ENCODE results near the gene MLH1. TPM values are rescaled to one million over a fixed set of nuclear protein-coding genes. Genes with fewer than 3 reads are reported as not detected.

Gene MLH1
- total RNA-seq, 1 donor from 2014 or later: 42.9 TPM

GRCh38 chr3:37016903-37017302 is 23.6 kb downstream of the MLH1 start:
- H3K36me3 Mint-ChIP-seq (ENCODE audit: low read depth, unreplicated experiment): peaks cover 55% of the 10 kb centered on the region

GRCh38 chr3:37017683-37018082 is 24.4 kb downstream of the MLH1 start:
- peaks cover 62% of the 10 kb centered on the region for H3K36me3 Mint-ChIP-seq (ENCODE audit: low read depth, unreplicated experiment)

More at GRCh38 chr3:37016903-37017302, 23.6 kb downstream of the MLH1 start:
- Mint-ChIP-seq H3K4me1 (ENCODE audit: unreplicated experiment) (no peaks in the 10 kb centered on the region), H3K27me3 (ENCODE audit: unreplicated experiment) (peaks cover 2% of the 10 kb centered on the region), H3K4me3 (ENCODE audit: unreplicated experiment) (no peak overlapping the region), H3K9me3 (ENCODE audit: unreplicated experiment) (no peaks in the 10 kb centered on the region), H3K27ac (ENCODE audit: unreplicated experiment) (no peak overlapping the region)
- no peak for DNase-seq (ENCODE audit: low spot score)
- TF ChIP-seq, protein P1, sequence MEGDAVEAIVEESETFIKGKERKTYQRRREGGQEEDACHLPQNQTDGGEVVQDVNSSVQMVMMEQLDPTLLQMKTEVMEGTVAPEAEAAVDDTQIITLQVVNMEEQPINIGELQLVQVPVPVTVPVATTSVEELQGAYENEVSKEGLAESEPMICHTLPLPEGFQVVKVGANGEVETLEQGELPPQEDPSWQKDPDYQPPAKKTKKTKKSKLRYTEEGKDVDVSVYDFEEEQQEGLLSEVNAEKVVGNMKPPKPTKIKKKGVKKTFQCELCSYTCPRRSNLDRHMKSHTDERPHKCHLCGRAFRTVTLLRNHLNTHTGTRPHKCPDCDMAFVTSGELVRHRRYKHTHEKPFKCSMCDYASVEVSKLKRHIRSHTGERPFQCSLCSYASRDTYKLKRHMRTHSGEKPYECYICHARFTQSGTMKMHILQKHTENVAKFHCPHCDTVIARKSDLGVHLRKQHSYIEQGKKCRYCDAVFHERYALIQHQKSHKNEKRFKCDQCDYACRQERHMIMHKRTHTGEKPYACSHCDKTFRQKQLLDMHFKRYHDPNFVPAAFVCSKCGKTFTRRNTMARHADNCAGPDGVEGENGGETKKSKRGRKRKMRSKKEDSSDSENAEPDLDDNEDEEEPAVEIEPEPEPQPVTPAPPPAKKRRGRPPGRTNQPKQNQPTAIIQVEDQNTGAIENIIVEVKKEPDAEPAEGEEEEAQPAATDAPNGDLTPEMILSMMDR (IDR thresholded peaks at IDR 0.05; ENCODE audit: unreplicated experiment): no peak

DNA sequence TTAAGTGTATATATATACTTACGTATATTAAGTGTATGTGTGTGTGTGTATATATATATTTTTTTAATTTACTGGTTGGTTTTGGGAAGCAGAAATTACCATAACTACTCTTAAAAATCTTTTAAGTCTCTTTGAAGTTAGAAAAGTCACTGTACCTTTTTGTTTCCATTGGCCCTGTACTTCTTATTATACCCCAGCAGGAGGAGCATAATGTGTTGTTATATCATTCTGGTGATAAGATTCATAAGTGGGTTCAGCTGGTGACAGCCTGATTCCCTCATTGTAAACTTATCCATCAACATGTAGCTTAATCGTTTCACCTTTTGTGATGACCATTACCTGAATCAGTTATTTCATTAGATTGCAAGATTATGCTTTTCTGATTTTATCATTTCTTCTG is 30.8 kb downstream of the MLH1 start:
- H3K27ac Mint-ChIP-seq (ENCODE audit: unreplicated experiment): no peak overlapping the region
- DNase-seq (ENCODE audit: low spot score): no peak
- H3K36me3 Mint-ChIP-seq (ENCODE audit: low read depth, unreplicated experiment): peaks cover 70% of the 10 kb centered on the region
- H3K9me3 Mint-ChIP-seq (ENCODE audit: unreplicated experiment): no peaks in the 10 kb centered on the region
- no peaks in the 10 kb centered on the region for H3K27me3 Mint-ChIP-seq (ENCODE audit: unreplicated experiment)
- H3K4me1 Mint-ChIP-seq (ENCODE audit: unreplicated experiment): no peaks in the 10 kb centered on the region
- no peak overlapping the region for H3K4me3 Mint-ChIP-seq (ENCODE audit: unreplicated experiment)
- TF ChIP-seq, protein P1 (IDR thresholded peaks at IDR 0.05; ENCODE audit: unreplicated experiment): peak; percentile 50

More at GRCh38 chr3:37017683-37018082, 24.4 kb downstream of the MLH1 start:
- no peak for DNase-seq (ENCODE audit: low spot score)
- no peaks in the 10 kb centered on the region for H3K9me3 Mint-ChIP-seq (ENCODE audit: unreplicated experiment)
- peaks cover 2% of the 10 kb centered on the region for H3K27me3 Mint-ChIP-seq (ENCODE audit: unreplicated experiment)
- TF ChIP-seq, protein P1 (IDR thresholded peaks at IDR 0.05; ENCODE audit: unreplicated experiment): no peak
- no peaks in the 10 kb centered on the region for H3K4me1 Mint-ChIP-seq (ENCODE audit: unreplicated experiment)
- H3K4me3 Mint-ChIP-seq (ENCODE audit: unreplicated experiment): no peak overlapping the region
- no peak overlapping the region for H3K27ac Mint-ChIP-seq (ENCODE audit: unreplicated experiment)

- Mint-ChIP-seq H3K36me3 (ENCODE audit: low read depth, unreplicated experiment) (peaks cover 64% of the 10 kb centered on the region), H3K4me1 (ENCODE audit: unreplicated experiment) (no peaks in the 10 kb centered on the region), H3K27ac (ENCODE audit: unreplicated experiment) (no peak overlapping the region), H3K4me3 (ENCODE audit: unreplicated experiment) (no peak overlapping the region), H3K9me3 (ENCODE audit: unreplicated experiment) (no peaks in the 10 kb centered on the region), H3K27me3 (ENCODE audit: unreplicated experiment) (no peaks in the 10 kb centered on the region)
- TF ChIP-seq, protein P1 (IDR thresholded peaks at IDR 0.05; ENCODE audit: unreplicated experiment): no peak
- no peak for DNase-seq (ENCODE audit: low spot score)
Measured at GRCh38 chr3:37024820-37025405, 31.6 kb downstream of the MLH1 start.

- Mint-ChIP-seq H3K36me3 (ENCODE audit: low read depth, unreplicated experiment) (peaks cover 57% of the 10 kb centered on the region), H3K4me1 (ENCODE audit: unreplicated experiment) (no peaks in the 10 kb centered on the region), H3K9me3 (ENCODE audit: unreplicated experiment) (no peaks in the 10 kb centered on the region), H3K27ac (ENCODE audit: unreplicated experiment) (no peak overlapping the region), H3K27me3 (ENCODE audit: unreplicated experiment) (no peaks in the 10 kb centered on the region), H3K4me3 (ENCODE audit: unreplicated experiment) (no peak overlapping the region)
- TF ChIP-seq, protein P1 (IDR thresholded peaks at IDR 0.05; ENCODE audit: unreplicated experiment): no peak
- no peak for DNase-seq (ENCODE audit: low spot score)
Measured at GRCh38 chr3:37025561-37026335, 32.4 kb downstream of the MLH1 start.
